ENCODE results near the gene GBGT1. TPM values are rescaled to one million over a fixed set of nuclear protein-coding genes. Genes with fewer than 3 reads are reported as not detected.

The GBGT1 gene
- total RNA-seq, 1 donor from 2014 or later = 10.0 TPM

- no peak for TF ChIP-seq CTCF (conservative IDR thresholded peaks at IDR 0.05; ENCODE audit: low read depth, low read length)
- H3K4me3 ChIP-seq (ENCODE audit: low read depth, low read length) = no peak overlapping the region
Measured at GRCh38 chr9:133151601-133152525, 11.9 kb downstream of the GBGT1 start.

GRCh38 chr9:133151041-133151440, 12.7 kb downstream of the GBGT1 start:
- H3K4me3 ChIP-seq (ENCODE audit: low read depth, low read length) = no peak overlapping the region
- no peak for DNase-seq (ENCODE audit: low read depth)
- TF ChIP-seq CTCF (conservative IDR thresholded peaks at IDR 0.05; ENCODE audit: low read depth, low read length) = no peak

More at GRCh38 chr9:133151601-133152525, 11.9 kb downstream of the GBGT1 start:
- no peak for DNase-seq (ENCODE audit: low read depth)

- peak overlapping the region; percentile 56 for H3K4me3 ChIP-seq (ENCODE audit: low read depth, low read length)
- TF ChIP-seq CTCF (conservative IDR thresholded peaks at IDR 0.05; ENCODE audit: low read depth, low read length) = peak; percentile 28
- DNase-seq (ENCODE audit: low read depth) = no peak
Measured at GRCh38 chr9:133149130-133150015, 14.3 kb downstream of the GBGT1 start.

GRCh38 chr9:133148199-133149129, 15.2 kb downstream of the GBGT1 start:
- no peak for DNase-seq (ENCODE audit: low read depth)
- TF ChIP-seq CTCF (conservative IDR thresholded peaks at IDR 0.05; ENCODE audit: low read depth, low read length) = no peak
- peak overlapping the region; percentile 93 for H3K4me3 ChIP-seq (ENCODE audit: low read depth, low read length)

- H3K4me3 ChIP-seq (ENCODE audit: low read depth, low read length) = peak overlapping the region; percentile 93
- peak; percentile 97 for TF ChIP-seq CTCF (conservative IDR thresholded peaks at IDR 0.05; ENCODE audit: low read depth, low read length)
- no peak for DNase-seq (ENCODE audit: low read depth)
Measured at GRCh38 chr9:133147412-133148198, 16.1 kb downstream of the GBGT1 start.

All from epithelial cell of proximal tubule (primary cell).